OCI-LY7 (cell line): ENCODE measurements around the gene ZCCHC14. TPM values are rescaled to one million over a fixed set of nuclear protein-coding genes. Genes with fewer than 3 reads are reported as not detected.
A peak's percentile ranks its signal among the peaks of the same experiment; 100 is the strongest.
"Not testable (repeated sequence)": the region's sequence is repeated elsewhere in the genome, so short reads cannot be mapped to it uniquely, and the experiment has no call there.

Experiments
- BruUV-seq: library from RNA; stranded (reverse); fragments of 400-500 nt; replicated peaks from 2 replicates; lab custom pipeline; 2021; lab: Mats Ljungman, UMichigan
- CTCF ChIA-PET: fragments of 300-600 bp; sonication (Branson Sonifier 250); formaldehyde crosslinking; loops from one replicate; lab custom pipeline; 2022; ENCODE audit warnings: antibody characterized with exemption; ENCODE audit not compliant: unreplicated experiment; lab: Charles Lee
- POLR2A ChIA-PET: fragments of 300-600 bp; sonication (Branson Sonifier 250); formaldehyde crosslinking; loops from one replicate; lab custom pipeline; 2022; ENCODE audit warnings: antibody characterized with exemption; lab: Charles Lee
- DNase-seq: peaks from one replicate; pipeline ENCODE4 v3.0.0-alpha.2; 2015; ENCODE audit warnings: low spot score
- H2AFZ ChIP-seq: fragments of 200-600 bp; sonication (generic), shearing (Covaris generic); 2 replicates; pipeline ENCODE4 v1.6.1; 2014; ENCODE audit warnings: mild to moderate bottlenecking, antibody characterized with exemption, low read length, moderate library complexity
- H3K27ac ChIP-seq: fragments of 200-600 bp; sonication (generic); 2 replicates; pipeline ENCODE4 v1.5.1; 2014; ENCODE audit warnings: mixed run types, low read depth, mild to moderate bottlenecking, moderate library complexity, low read length, inconsistent platforms; ENCODE audit not compliant: poor library complexity, severe bottlenecking
- H3K36me3 ChIP-seq: fragments of 200-600 bp; sonication (generic); 2 replicates; pipeline ENCODE4 v1.6.1; 2014; ENCODE audit warnings: mild to moderate bottlenecking, antibody characterized with exemption, low read length, moderate library complexity, mixed read lengths; ENCODE audit not compliant: insufficient read depth
- H3K4me1 ChIP-seq: fragments of 200-600 bp; sonication (generic); 2 replicates; pipeline ENCODE4 v1.5.1; 2014; ENCODE audit warnings: mild to moderate bottlenecking, low read length; ENCODE audit not compliant: insufficient read depth, poor library complexity, severe bottlenecking
- H3K4me2 ChIP-seq: fragments of 200-600 bp; sonication (generic); 2 replicates; pipeline ENCODE4 v1.6.1; 2014; ENCODE audit warnings: mild to moderate bottlenecking, low read length
- H3K4me3 ChIP-seq: fragments of 200-600 bp; sonication (generic); 2 replicates; pipeline ENCODE4 v1.5.1; 2014; ENCODE audit warnings: mild to moderate bottlenecking, low read depth, low read length; ENCODE audit not compliant: poor library complexity, severe bottlenecking
- H3K79me2 ChIP-seq: fragments of 200-600 bp; sonication (generic); 2 replicates; pipeline ENCODE4 v1.6.1; 2016; ENCODE audit warnings: low read depth, mild to moderate bottlenecking, low read length, moderate library complexity, mixed read lengths; ENCODE audit not compliant: insufficient read depth
- H3K9me2 ChIP-seq: fragments of 200-600 bp; sonication (generic); 2 replicates; pipeline ENCODE4 v1.6.1; 2016; ENCODE audit warnings: mild to moderate bottlenecking, low read length, mixed read lengths; ENCODE audit not compliant: insufficient read depth
- H3K9me3 ChIP-seq: fragments of 200-600 bp; sonication (generic); 2 replicates; pipeline ENCODE4 v1.6.1; 2014; ENCODE audit warnings: mild to moderate bottlenecking, mixed run types, low read length, mixed read lengths
- H4K20me1 ChIP-seq: fragments of 200-600 bp; sonication (generic); 2 replicates; pipeline ENCODE4 v1.6.1; 2014; ENCODE audit warnings: mild to moderate bottlenecking, antibody characterized with exemption, low read length, moderate library complexity, mixed read lengths; ENCODE audit not compliant: insufficient read depth
- EZH2phosphoT487 ChIP-seq: fragments of 200-600 bp; sonication (generic); IDR thresholded peaks from 2 replicates; pipeline ENCODE4 v1.6.1; 2018; ENCODE audit warnings: low read depth, borderline replicate concordance, mild to moderate bottlenecking, mixed run types, antibody characterized with exemption, low read length, moderate library complexity, mixed read lengths
- intact Hi-C: fragments of 100-400 bp; cut with micrococcal nuclease; formaldehyde crosslinking; loops from one replicate; pipeline ENCODE4 v1.10.0; 2022; ENCODE audit not compliant: unreplicated experiment
- total RNA-seq, 2 experiments: library from RNA; depleted of rRNA in 1 of 2; stranded (reverse); fragments of >200 nt in 1 of 2; shearing (Covaris generic) in 1 of 2; gene quantifications; 2 replicates each; pipeline ENCODE4 v1.2.3, GENCODE V29; 2014 to 2022
- TF ChIP-seq, protein P1 (sequence below): fragments of 200-600 bp; sonication (generic); conservative IDR thresholded peaks from 2 replicates; pipeline ENCODE4 v1.5.1; 2014; ENCODE audit warnings: mild to moderate bottlenecking, antibody characterized with exemption, low read length, moderate library complexity, mixed read lengths

ZCCHC14 gene
- total RNA-seq, 2 experiments from 2014 or later: 8.5 to 17.1 TPM

DNA sequence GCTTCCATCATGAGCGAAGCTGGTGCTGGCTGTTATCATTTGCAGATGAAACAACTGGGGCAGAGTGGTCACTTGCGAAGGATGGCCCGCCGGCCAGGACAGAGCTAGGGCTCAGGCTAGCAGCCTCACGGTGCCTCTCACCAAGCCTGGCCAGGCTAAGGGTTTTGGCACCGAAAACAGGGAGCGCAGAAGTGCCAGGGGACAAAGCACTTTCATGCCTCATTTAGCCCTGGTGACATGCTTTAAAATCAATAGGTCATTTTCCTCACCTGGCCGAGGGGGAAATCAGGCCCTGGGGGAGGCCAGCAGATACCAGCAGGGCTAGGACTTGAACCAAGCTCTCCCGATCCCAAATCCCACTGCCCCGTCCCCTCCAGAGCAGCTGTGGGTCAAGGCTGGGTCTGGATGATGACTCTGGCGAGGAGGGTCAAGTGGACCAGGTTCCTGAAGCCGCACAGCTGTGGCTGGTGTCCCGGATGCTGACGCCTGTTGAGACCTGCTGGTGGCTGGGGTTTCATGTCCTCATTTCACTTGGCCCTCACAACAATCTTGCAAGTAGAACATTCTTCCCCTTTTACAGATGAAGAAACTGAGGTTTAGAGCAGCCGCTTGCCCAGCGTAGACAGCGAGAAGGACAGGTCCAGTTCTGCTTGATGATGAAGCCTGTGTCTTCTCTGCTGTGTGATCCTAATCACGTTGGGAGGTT is 10.6 kb upstream of the ZCCHC14 start:
- H3K27ac ChIP-seq, H3K4me1 ChIP-seq, H3K9me3 ChIP-seq, H2AFZ ChIP-seq, BruUV-seq, H3K79me2 ChIP-seq, H3K4me3 ChIP-seq, H3K36me3 ChIP-seq, CTCF ChIA-PET, H3K9me2 ChIP-seq, intact Hi-C loops, H4K20me1 ChIP-seq: not testable (repeated sequence)
- peak overlapping the region; percentile 26; the same call in 1 of the 2 replicates for H3K4me2 ChIP-seq
- DNase-seq: peak; percentile 40
- POLR2A ChIA-PET: interaction anchor here (0.6 kb wide), 1 partner anchor 42 kb away, joined by 4 read pairs; no protein-coding TSS in a partner anchor

DNA sequence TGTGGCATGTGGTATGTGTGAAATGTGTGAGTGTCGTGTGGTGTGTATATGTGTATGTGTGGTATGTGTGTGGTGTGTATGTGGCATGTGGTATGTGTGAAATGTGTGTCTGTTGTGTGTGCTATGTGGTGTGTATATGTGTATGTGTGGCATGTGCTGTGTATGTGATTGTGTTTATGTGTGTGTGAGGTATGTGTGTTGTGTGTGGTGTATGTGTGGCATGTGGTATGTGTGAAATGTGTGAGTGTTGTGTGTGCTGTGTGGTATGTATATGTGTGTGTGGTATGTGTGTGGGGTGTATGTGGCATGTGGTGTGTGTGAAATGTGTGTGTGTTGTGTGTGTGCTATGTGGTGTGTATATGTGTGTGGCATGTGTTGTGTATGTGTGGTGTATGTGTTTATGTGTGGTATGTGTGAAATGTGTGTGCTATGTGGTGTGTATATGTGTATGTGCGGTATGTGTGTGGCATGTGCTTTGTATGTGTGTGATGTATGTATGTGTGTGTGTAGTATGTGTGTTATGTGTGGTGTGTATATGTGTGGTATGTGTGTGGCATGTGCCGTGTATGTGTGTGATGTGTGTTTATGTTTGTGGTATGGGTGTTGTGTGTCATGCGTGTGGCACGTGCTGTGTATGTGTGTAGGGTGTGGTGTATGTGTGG is 9.6 kb upstream of the ZCCHC14 start:
- no peak overlapping the region for H2AFZ ChIP-seq
- BruUV-seq: no TSS peak

DNA sequence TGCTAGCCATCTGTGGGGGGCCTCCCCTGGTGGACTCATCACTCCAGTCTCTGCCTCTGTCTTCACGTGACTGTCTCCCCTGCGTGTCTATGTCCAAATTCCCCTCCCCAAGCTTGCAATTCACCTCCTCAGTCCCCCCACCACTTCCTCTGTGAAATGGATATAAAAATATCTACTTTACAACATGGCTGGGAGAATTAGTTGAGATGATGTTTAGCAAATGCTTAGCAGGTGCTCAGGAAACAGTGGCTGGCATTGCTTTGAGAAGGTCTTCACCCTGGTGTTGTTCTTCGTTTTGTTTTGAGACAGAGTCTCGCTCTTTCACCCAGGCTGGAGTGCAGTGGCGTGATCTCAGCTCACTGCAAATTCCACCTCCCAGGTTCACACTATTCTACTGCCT is 8.3 kb upstream of the ZCCHC14 start:
- ChIA-PET CTCF (no interaction called here), POLR2A (interaction anchor here (0.6 kb wide), 1 partner anchor 409 kb away, joined by 3 read pairs; no protein-coding TSS in a partner anchor)
- no TSS peak for BruUV-seq
- intact Hi-C loops: no loop called here
- Histone ChIP-seq H2AFZ (no peak overlapping the region), H3K27ac (no peak overlapping the region), H3K9me2 (no peaks in the 10 kb centered on the region), H4K20me1 (no peaks in the 10 kb centered on the region), H3K4me1 (peaks cover 14% of the 10 kb centered on the region), H3K36me3 (no peaks in the 10 kb centered on the region), H3K9me3 (no peaks in the 10 kb centered on the region), H3K4me3 (no peak overlapping the region), H3K79me2 (no peaks in the 10 kb centered on the region), H3K4me2 (no peak overlapping the region)
- no peak for DNase-seq
- TF ChIP-seq EZH2phosphoT487: no peak
- TF ChIP-seq, protein P1, sequence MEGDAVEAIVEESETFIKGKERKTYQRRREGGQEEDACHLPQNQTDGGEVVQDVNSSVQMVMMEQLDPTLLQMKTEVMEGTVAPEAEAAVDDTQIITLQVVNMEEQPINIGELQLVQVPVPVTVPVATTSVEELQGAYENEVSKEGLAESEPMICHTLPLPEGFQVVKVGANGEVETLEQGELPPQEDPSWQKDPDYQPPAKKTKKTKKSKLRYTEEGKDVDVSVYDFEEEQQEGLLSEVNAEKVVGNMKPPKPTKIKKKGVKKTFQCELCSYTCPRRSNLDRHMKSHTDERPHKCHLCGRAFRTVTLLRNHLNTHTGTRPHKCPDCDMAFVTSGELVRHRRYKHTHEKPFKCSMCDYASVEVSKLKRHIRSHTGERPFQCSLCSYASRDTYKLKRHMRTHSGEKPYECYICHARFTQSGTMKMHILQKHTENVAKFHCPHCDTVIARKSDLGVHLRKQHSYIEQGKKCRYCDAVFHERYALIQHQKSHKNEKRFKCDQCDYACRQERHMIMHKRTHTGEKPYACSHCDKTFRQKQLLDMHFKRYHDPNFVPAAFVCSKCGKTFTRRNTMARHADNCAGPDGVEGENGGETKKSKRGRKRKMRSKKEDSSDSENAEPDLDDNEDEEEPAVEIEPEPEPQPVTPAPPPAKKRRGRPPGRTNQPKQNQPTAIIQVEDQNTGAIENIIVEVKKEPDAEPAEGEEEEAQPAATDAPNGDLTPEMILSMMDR: no peak

More for the DNA sequence above, 9.6 kb upstream of the ZCCHC14 start:
- ChIA-PET POLR2A (no interaction called here), CTCF (no interaction called here)
- TF ChIP-seq, protein P1: no peak
- TF ChIP-seq EZH2phosphoT487: no peak
- Histone ChIP-seq H4K20me1 (no peaks in the 10 kb centered on the region), H3K4me3 (no peak overlapping the region), H3K79me2 (no peaks in the 10 kb centered on the region), H3K9me3 (no peaks in the 10 kb centered on the region), H3K4me1 (peaks cover 7% of the 10 kb centered on the region), H3K4me2 (no peak overlapping the region), H3K9me2 (no peaks in the 10 kb centered on the region), H3K27ac (no peak overlapping the region), H3K36me3 (no peaks in the 10 kb centered on the region)
- DNase-seq: no peak
- intact Hi-C loops: no loop called here
